ENCODE measurements around the gene PARVB.

DNA sequence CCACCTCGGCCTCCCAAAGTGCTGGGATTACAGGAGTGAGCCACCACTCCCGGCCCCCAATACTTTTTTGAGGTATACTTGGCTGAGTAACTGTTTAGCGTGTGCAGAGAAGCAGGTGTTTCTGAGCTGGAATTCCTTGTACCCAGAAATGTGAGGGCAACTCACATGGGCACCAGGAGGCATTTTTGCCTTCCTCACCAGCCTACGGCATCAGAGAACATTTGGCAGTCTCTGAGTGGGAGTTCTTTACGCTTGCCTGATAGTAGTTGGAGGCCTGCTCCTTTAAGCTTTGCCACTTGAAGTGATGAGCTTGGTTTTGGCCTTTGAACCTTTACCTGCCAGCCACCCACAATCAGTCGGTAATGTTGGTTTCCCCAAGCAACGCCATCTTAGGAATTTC, 9.2 kb downstream of the PARVB start:
- TF ChIP-seq, protein P1, sequence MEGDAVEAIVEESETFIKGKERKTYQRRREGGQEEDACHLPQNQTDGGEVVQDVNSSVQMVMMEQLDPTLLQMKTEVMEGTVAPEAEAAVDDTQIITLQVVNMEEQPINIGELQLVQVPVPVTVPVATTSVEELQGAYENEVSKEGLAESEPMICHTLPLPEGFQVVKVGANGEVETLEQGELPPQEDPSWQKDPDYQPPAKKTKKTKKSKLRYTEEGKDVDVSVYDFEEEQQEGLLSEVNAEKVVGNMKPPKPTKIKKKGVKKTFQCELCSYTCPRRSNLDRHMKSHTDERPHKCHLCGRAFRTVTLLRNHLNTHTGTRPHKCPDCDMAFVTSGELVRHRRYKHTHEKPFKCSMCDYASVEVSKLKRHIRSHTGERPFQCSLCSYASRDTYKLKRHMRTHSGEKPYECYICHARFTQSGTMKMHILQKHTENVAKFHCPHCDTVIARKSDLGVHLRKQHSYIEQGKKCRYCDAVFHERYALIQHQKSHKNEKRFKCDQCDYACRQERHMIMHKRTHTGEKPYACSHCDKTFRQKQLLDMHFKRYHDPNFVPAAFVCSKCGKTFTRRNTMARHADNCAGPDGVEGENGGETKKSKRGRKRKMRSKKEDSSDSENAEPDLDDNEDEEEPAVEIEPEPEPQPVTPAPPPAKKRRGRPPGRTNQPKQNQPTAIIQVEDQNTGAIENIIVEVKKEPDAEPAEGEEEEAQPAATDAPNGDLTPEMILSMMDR (conservative IDR thresholded peaks at IDR 0.05), result no peak
- no peak for TF ChIP-seq EZH2 (IDR thresholded peaks at IDR 0.05; ENCODE audit: low read depth)
